K562 treated with DMSO at 1 percent for 24 hours (cell line): ENCODE measurements around the gene MUSK. TPM values are rescaled to one million over a fixed set of nuclear protein-coding genes. Genes with fewer than 3 reads are reported as not detected.

Experiments
- total RNA-seq: library from RNA; unstranded; fragments of 300-600 nt; gene quantifications from 2 replicates; pipeline ENCODE4 v1.2.3, GENCODE V29; 2022; ENCODE audit warnings: low read depth; ENCODE audit not compliant: insufficient read depth

The MUSK gene
- total RNA-seq: not detected in 2 replicates

GRCh38 chr9:110668570-110669167 is at the start of gene MUSK:
TSS of gene MUSK (plus strand) at chr9:110668791. CDS start at chr9:110668905, 114 bp downstream.

Other genes with a start within 250 kb of the MUSK start
- gene SVEP1, start 89.0 kb upstream of the MUSK start, total RNA-seq: 0.51 TPM in 2 replicates